ENCODE measurements around the gene SWI5.
A peak's percentile ranks its signal among the peaks of the same experiment; 100 is the strongest.

The SWI5 gene

GRCh38 chr9:128321343-128321742 is 45.3 kb downstream of the SWI5 start:
- DNase-seq (ENCODE audit: low spot score) = no peak

DNA sequence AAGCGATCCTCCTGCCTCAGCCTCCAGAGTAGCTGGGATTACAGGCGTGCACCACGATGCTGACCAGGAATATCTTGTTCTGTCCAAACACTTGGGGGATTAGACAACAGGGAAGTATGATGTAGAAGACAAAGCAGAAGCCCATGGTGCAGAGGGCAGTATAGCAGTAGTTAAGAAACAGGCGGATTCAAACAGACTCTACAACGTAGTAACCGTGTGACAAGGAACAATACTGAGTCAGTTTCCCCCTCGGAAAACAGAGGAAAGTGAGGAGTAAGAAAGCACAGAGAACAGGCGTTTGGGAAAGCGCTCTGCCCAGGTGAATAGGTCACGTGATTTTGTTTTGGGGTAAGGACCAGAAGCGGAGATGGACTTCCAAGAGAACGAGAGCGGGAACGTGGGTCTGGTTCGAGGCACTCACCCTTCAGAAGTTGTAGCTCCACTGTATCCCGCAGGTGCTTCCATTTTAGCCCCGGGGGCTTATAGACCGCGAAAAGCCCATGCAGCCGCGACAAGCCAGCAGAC is 45.9 kb downstream of the SWI5 start:
- no peak for DNase-seq (ENCODE audit: low spot score)

GRCh38 chr9:128322404-128323211 is 46.5 kb downstream of the SWI5 start, which contains the start of the genes COQ4 and TRUB2:
TSS of gene COQ4 (plus strand) at chr9:128322839. CDS start at chr9:128322859, 20 bp downstream.
TSS of gene TRUB2 (minus strand) at chr9:128322447. CDS start at chr9:128322408, 39 bp downstream.
- DNase-seq (ENCODE audit: low spot score) = peak; percentile 94

- peak; percentile 41 for DNase-seq (ENCODE audit: low spot score)
Observed at GRCh38 chr9:128323212-128323730, 47.2 kb downstream of the SWI5 start.

GRCh38 chr9:128323791-128324190 is 47.7 kb downstream of the SWI5 start:
- no peak for DNase-seq (ENCODE audit: low spot score)

DNA sequence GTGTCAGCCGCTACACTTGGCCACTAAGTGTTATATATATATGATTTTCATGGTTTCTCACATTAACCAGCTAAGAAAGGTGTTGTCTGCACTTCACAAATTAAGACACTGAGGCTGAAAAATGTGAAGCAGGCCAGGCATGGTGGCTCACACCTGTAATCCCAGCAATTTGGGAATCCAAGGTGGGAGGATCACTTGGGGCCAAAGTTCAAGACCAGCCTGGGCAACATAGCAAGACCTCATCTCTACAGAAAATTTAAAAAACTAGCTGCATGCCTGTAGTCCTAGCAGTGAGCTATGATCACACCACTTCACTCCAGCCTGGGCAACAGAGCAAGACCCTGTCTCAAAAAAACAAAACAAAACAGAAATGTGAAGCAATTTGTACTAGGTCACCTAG is 48.3 kb downstream of the SWI5 start:
- DNase-seq (ENCODE audit: low spot score) = no peak

DNA sequence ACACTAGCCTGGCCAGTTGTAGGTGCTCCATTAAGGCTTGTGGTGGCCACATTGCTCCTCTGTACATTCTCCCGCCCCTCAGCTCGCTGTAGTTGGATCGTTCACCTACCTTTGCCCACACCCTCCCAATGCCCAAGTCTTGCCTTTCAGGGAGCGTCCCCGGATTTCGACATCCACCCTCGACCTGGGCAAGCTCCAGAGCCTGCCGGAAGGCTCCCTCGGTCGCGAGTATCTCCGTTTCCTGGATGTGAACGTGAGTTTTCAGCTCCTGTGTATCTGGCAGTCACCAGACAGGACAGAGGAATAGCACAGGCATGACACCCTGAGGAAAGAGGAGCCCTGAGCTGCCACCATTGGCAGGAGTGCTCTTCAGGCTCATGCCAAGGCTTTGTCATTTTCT is 49.6 kb downstream of the SWI5 start:
- no peak for DNase-seq (ENCODE audit: low spot score)

DNA sequence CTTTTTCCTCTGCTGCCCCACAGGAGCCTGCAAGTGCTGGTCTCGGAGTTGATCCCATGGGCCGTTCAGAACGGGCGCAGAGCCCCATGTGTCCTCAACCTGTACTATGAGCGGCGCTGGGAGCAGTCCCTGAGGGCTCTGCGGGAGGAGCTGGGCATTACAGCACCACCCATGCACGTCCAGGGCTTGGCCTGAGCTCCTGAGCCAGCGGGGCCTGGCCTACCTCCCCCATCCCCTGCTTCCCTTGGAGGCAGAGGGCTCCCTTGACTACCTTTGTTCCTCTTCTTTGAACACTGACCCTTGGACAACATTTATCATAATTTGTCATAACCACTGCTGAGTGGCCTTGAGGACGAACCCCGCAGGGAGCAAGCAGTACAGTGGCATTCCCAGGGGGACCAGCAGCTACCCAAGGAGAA is 57.4 kb downstream of the SWI5 start:
- DNase-seq (ENCODE audit: low spot score) = no peak

- no peak for DNase-seq (ENCODE audit: low spot score)
Observed at GRCh38 chr9:128335161-128335560, 59.1 kb downstream of the SWI5 start.

- DNase-seq (ENCODE audit: low spot score) = no peak
Observed at GRCh38 chr9:128335914-128336313, 59.8 kb downstream of the SWI5 start.

DNA sequence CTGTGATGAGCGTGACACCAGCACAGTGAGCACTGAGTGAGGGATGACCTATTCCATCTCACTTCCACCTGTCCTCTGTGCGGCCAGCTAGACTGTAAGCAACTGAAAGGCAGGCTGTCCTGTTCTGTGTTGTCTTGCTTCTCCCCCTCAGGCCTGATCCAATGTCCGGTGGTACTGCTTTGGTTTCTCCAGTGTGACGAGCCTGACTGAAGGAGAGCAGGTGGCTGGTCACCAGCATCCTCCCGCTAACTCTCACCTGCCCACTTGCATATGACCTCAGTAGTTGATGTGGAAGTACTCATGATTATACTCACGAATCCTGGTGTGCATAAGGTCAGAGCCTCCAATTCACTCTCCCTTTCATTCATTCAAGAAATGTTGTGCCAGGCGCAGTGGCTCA is 61.9 kb downstream of the SWI5 start:
- DNase-seq (ENCODE audit: low spot score) = no peak
